Right hindlimb (tissue), 1 donor: ENCODE results near the gene KIF7.

Source experiments
- DNase-seq: peaks from one replicate; pipeline ENCODE4 v3.0.0-alpha.2; 2018

The KIF7 gene

GRCh38 chr15:89646416-89647141, 8.7 kb downstream of the KIF7 start:
- no peak for DNase-seq

- no peak for DNase-seq
These were observed 9.6 kb downstream of the KIF7 start for GRCh38 chr15:89645680-89646079.

GRCh38 chr15:89642106-89642505, 13.2 kb downstream of the KIF7 start:
- no peak for DNase-seq

GRCh38 chr15:89641053-89641452, 14.2 kb downstream of the KIF7 start:
- DNase-seq = no peak

GRCh38 chr15:89640245-89640644, 15.0 kb downstream of the KIF7 start:
- no peak for DNase-seq

- no peak for DNase-seq
These were observed 21.7 kb downstream of the KIF7 start for GRCh38 chr15:89633585-89633984.

GRCh38 chr15:89632563-89633430, 22.5 kb downstream of the KIF7 start:
- DNase-seq = no peak

GRCh38 chr15:89631902-89632264, 23.4 kb downstream of the KIF7 start:
- DNase-seq = no peak

GRCh38 chr15:89630974-89631901, 24.0 kb downstream of the KIF7 start:
- DNase-seq = no peak

GRCh38 chr15:89630260-89630659, 25.0 kb downstream of the KIF7 start:
- no peak for DNase-seq

- no peak for DNase-seq
These were observed 25.4 kb downstream of the KIF7 start for GRCh38 chr15:89629829-89630228.

GRCh38 chr15:89628806-89629715, 26.2 kb downstream of the KIF7 start:
- DNase-seq = no peak

GRCh38 chr15:89628301-89628700, 27.0 kb downstream of the KIF7 start:
- DNase-seq = no peak

GRCh38 chr15:89627256-89627970, 27.9 kb downstream of the KIF7 start:
- DNase-seq = no peak

GRCh38 chr15:89625716-89626115, 29.6 kb downstream of the KIF7 start:
- DNase-seq = no peak

- DNase-seq = no peak
These were observed 32.1 kb downstream of the KIF7 start for GRCh38 chr15:89623165-89623564.

- DNase-seq = no peak
These were observed 33.7 kb downstream of the KIF7 start for GRCh38 chr15:89621547-89621946.

- DNase-seq = no peak
These were observed 39.0 kb downstream of the KIF7 start for GRCh38 chr15:89616228-89616627.

GRCh38 chr15:89615135-89615534, 40.1 kb downstream of the KIF7 start:
- no peak for DNase-seq

GRCh38 chr15:89614164-89614563, 41.1 kb downstream of the KIF7 start:
- DNase-seq = no peak

- no peak for DNase-seq
These were observed 42.2 kb downstream of the KIF7 start for GRCh38 chr15:89613031-89613430.
